Dermis microvascular lymphatic vessel endothelial cell (primary cell): ENCODE data around the gene ABCF2. TPM values are rescaled to one million over a fixed set of nuclear protein-coding genes. Genes with fewer than 3 reads are reported as not detected.

Source experiments
- DNase-seq, 2 donors: peaks; one replicate each; pipeline versions ENCODE4 v3.0.0 to v3.0.0-alpha.2; 2010; ENCODE audit warnings: low read depth in 2 of 2
- total RNA-seq: library from RNA; depleted of rRNA; stranded (reverse); fragments of >200 nt; gene quantifications from 2 replicates; pipeline ENCODE4 v1.2.1, GENCODE V29; 2014

Gene ABCF2
- total RNA-seq, 1 donor from 2014 or later, result 44.5 TPM

- peak in 1 of 2 donors; percentile 67 for DNase-seq
Observed at GRCh38 chr7:151174246-151175046, 52.6 kb downstream of the ABCF2 start.

DNA sequence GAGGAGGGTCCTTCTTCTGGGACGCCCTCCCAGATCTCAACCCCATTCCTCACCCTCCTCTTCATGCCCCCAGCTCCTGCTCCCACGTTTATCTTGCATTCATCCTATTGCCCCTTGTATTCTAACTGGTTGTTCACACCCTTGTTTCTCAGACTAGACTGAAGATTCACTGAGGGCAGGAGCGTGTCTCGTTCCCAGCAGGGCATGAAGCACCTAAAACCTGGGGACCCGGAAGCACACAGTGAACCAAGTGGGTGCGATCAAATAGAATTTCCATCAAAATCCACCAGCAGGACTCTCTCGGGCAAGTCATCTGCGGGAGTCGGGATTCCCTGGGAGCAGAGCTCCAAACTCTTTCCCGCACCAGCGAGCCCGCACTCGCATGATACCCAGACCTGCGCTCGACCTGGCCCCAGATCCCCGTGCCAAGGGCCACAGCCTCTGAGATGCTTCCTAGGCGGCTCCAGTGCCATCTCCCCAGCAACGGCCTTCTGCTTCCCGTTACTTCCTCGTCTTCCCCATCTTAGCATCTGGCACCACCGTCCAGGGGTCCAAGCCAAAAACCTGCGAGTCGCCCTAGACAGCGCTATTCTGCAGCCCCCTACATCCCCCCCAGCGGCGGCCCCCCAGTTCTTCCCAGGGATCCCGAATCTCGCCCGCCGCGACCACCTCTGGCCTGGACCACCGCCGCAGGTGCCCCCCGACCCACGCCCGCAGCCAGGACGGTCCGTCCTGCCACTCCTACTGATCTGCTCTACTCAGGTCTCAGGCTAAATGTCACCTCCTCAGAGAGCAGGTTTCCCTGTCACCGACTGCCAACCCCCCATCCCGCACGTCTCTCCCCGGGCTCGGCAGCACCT is 53.4 kb downstream of the ABCF2 start:
- no peak for DNase-seq

DNA sequence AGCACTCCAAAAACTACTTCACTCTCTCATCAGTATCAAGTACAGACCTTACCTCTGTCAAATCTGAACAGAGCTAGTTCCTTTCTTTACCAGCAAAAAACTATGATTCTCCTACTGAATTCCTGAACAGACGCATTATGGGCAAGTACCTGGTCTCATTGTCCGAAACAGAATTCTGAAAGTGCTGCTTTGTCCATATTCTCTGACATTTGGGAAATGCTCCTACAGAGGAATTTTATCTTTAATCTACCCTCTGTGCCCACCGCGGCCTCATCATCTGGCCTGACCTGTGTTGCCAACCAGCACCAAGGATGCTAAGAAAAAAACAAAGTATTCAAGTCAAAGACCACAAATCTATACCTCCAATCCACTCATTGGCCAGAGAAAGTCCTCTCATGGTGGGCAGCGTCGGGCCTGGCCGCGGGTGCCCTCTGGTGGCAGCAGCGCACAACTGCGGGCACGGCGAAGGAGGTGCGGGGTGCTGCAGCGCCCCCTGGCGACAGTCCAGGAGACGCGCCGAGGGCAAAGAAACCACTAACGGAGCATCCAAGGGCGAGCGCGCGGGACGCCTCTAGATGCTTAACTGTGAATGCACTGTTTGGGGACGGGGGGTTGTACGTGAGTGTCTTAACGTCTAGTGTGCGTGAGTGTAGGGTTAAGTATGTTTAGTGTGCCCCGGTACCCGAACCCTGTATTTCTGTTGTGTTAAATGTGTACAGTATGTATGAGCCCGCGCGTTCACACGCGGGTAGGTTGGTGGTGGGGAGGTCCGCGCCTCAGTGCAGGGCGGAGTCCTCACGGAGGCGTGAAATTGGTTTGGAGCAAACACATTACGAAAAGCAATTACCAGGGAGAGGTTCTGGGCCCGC is 54.5 kb downstream of the ABCF2 start:
- peak; percentile 33 to 72 for DNase-seq

DNA sequence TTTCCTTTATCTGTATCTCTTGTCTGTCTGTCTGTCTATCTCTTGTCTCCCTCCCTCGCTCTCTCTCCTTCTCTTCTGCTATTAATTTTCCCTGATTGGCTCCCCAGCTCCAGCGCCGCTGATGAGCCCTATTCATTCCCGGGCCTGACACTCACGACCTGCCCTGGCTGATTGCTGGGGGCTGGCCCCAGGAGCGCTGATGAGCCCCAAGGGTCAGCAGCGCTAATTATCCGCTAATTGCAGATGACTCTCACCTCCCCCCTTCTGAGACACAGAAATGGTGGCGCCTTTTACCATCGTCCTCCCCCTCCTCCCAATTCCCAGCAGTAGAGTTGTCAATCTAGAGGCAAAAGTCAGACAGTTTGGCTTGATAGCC is 58.2 kb downstream of the ABCF2 start:
- no peak for DNase-seq

GRCh38 chr7:151168003-151168786 is 58.8 kb downstream of the ABCF2 start:
- DNase-seq, result peak in 1 of 2 donors; percentile 33

- DNase-seq, result peak in 1 of 2 donors; percentile 13
Observed at GRCh38 chr7:151167197-151167961, 59.6 kb downstream of the ABCF2 start, which contains the start of gene GBX1. Gene GBX1 (minus strand): TSS chr7:151167694. CDS start chr7:151167548, 146 bp downstream.

GRCh38 chr7:151166629-151167196 is 60.3 kb downstream of the ABCF2 start:
- no peak for DNase-seq

Other genes with a start within 250 kb of the ABCF2 start
- gene KCNH2, start 248.9 kb downstream of the ABCF2 start, total RNA-seq, result 0.13 TPM in 1 of 2 replicates, not detected in the other
- gene NOS3, start 236.2 kb downstream of the ABCF2 start, total RNA-seq, result 28.4 and 31.6 TPM in 2 replicates
- gene ATG9B, start 202.7 kb downstream of the ABCF2 start, total RNA-seq, result under 0.01 and 0.13 TPM in 2 replicates
- gene ABCB8, start 198.8 kb downstream of the ABCF2 start, total RNA-seq, result 13.9 and 14.0 TPM in 2 replicates
- under 0.01 and 0.13 TPM in 2 replicates for gene ASIC3, start 178.7 kb downstream of the ABCF2 start, total RNA-seq
- gene CDK5, start 169.3 kb downstream of the ABCF2 start, total RNA-seq, result 14.7 and 17.3 TPM in 2 replicates
- gene SLC4A2, start 167.6 kb downstream of the ABCF2 start, total RNA-seq, result 41.3 and 68.3 TPM in 2 replicates
- gene FASTK, start 146.4 kb downstream of the ABCF2 start, total RNA-seq, result 43.9 and 49.3 TPM in 2 replicates
- 14.8 and 16.7 TPM in 2 replicates for gene TMUB1, start 143.7 kb downstream of the ABCF2 start, total RNA-seq
- 43.8 and 69.4 TPM in 2 replicates for gene AGAP3, start 140.7 kb downstream of the ABCF2 start, total RNA-seq
- not detected in 2 replicates for gene GBX1, start 59.5 kb downstream of the ABCF2 start, total RNA-seq
- not detected in 2 replicates for gene ASB10, start 40.0 kb downstream of the ABCF2 start, total RNA-seq
- not detected in 2 replicates for gene H2BK1, start 16.7 kb downstream of the ABCF2 start, total RNA-seq
- 29.4 and 45.1 TPM in 2 replicates for gene CHPF2, start 5.3 kb upstream of the ABCF2 start, total RNA-seq
- gene SMARCD3, start 21.5 kb upstream of the ABCF2 start, total RNA-seq, result 1.8 and 3.2 TPM in 2 replicates
- 26.3 and 31.4 TPM in 2 replicates for gene NUB1, start 114.6 kb upstream of the ABCF2 start, total RNA-seq
- gene WDR86, start 182.8 kb upstream of the ABCF2 start, total RNA-seq, result not detected in 2 replicates
- gene CRYGN, start 212.9 kb upstream of the ABCF2 start, total RNA-seq, result not detected in 2 replicates